ENCODE data around the gene PDE3B. TPM values are rescaled to one million over a fixed set of nuclear protein-coding genes. Genes with fewer than 3 reads are reported as not detected.

PDE3B gene
- polyA plus RNA-seq, 1 of the 3 experiments (the other 2 are of a cell fraction), result 0.26 TPM

DNA sequence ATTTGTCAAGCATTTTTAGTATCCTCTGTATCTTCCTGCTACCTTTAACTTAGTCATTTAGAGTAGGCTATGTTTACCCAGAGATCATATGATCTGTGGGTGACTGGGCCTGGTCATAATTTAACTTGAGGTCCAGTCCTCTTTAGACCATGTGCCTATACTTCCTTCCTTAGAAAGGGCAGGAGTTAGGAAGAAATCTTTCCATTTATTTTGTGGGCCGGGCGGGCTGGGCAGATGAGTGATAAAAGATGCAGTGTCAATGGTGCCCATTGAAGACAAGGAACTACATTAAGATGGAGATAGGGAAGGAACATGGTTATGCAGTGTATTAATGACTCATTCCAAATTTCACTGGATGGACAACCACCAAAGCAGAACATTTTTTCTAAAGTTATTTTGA is 30.9 kb upstream of the PDE3B start:
- H2AFZ ChIP-seq (ENCODE audit: low read depth), result no peak overlapping the region
- H3K79me2 ChIP-seq (ENCODE audit: insufficient read depth), result no peaks in the 10 kb centered on the region
- no peak overlapping the region for H3K9ac ChIP-seq
- no peak for DNase-seq
- H3K4me2 ChIP-seq, result no peak overlapping the region
- no peaks in the 10 kb centered on the region for H3F3A ChIP-seq (replicated peaks; ENCODE audit: insufficient read depth)
- no peaks in the 10 kb centered on the region for H3K9me3 ChIP-seq
- ChIA-PET CTCF (no interaction called here), POLR2A (no interaction called here)
- TF ChIP-seq EZH2phosphoT487 (IDR thresholded peaks at IDR 0.05; ENCODE audit: borderline replicate concordance, low read depth), result no peak
- TF ChIP-seq SMC3 (IDR thresholded peaks at IDR 0.05; ENCODE audit: low read depth, low read length), result no peak
- TF ChIP-seq JUND (IDR thresholded peaks at IDR 0.05), result no peak
- TF ChIP-seq NFIC (IDR thresholded peaks at IDR 0.05; ENCODE audit: borderline replicate concordance), result no peak
- TF ChIP-seq SIN3A (IDR thresholded peaks at IDR 0.05; ENCODE audit: borderline replicate concordance, low read depth, low read length), result no peak
- TF ChIP-seq TCF12 (IDR thresholded peaks at IDR 0.05), result no peak
- TF ChIP-seq RXRA (IDR thresholded peaks at IDR 0.05; ENCODE audit: borderline replicate concordance, low read depth), result no peak
- no peak for TF ChIP-seq FOXJ3 (CRISPR knock-in tag; IDR thresholded peaks at IDR 0.05)
- no peak for TF ChIP-seq YY1 (IDR thresholded peaks at IDR 0.05; ENCODE audit: low read depth)
- TF ChIP-seq, protein P1, sequence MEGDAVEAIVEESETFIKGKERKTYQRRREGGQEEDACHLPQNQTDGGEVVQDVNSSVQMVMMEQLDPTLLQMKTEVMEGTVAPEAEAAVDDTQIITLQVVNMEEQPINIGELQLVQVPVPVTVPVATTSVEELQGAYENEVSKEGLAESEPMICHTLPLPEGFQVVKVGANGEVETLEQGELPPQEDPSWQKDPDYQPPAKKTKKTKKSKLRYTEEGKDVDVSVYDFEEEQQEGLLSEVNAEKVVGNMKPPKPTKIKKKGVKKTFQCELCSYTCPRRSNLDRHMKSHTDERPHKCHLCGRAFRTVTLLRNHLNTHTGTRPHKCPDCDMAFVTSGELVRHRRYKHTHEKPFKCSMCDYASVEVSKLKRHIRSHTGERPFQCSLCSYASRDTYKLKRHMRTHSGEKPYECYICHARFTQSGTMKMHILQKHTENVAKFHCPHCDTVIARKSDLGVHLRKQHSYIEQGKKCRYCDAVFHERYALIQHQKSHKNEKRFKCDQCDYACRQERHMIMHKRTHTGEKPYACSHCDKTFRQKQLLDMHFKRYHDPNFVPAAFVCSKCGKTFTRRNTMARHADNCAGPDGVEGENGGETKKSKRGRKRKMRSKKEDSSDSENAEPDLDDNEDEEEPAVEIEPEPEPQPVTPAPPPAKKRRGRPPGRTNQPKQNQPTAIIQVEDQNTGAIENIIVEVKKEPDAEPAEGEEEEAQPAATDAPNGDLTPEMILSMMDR (IDR thresholded peaks at IDR 0.05), result no peak
- no peak for TF ChIP-seq RCOR1 (IDR thresholded peaks at IDR 0.05; ENCODE audit: low read length)
- no peak for TF ChIP-seq RAD21 (IDR thresholded peaks at IDR 0.05; ENCODE audit: low read length)
- no peak for TF ChIP-seq TEAD4 (IDR thresholded peaks at IDR 0.05; ENCODE audit: borderline replicate concordance, insufficient read depth)
- no peak for TF ChIP-seq FOXM1 (IDR thresholded peaks at IDR 0.05; ENCODE audit: low read depth)
- TF ChIP-seq ELF1 (IDR thresholded peaks at IDR 0.05), result no peak
- no peak overlapping the region for H3K27ac ChIP-seq (ENCODE audit: low read depth in 2 of 2, low read length in 1 of 2)
- WGBS (ENCODE audit: low lambda C conversion rate), result 62% methylated on average over 2 of the region's 2 CpGs
- no peaks in the 10 kb centered on the region for H3K9me2 ChIP-seq
- no peaks in the 10 kb centered on the region for H3K27me3 ChIP-seq (ENCODE audit: insufficient read depth)
- H3K4me1 ChIP-seq (ENCODE audit: control insufficient read depth in 1 of 2, insufficient read depth in 2 of 2, low read depth in 1 of 2, low read length in 1 of 2), result no peaks in the 10 kb centered on the region
- H4K20me1 ChIP-seq (ENCODE audit: insufficient read depth), result no peaks in the 10 kb centered on the region
- H3K36me3 ChIP-seq (replicated peaks in 1 of 2; ENCODE audit: control insufficient read depth in 1 of 2, insufficient read depth in 2 of 2, low read length in 1 of 2), result no peaks in the 10 kb centered on the region
- H3K4me3 ChIP-seq (ENCODE audit: low read depth in 2 of 2, low read length in 1 of 2), result no peak overlapping the region

DNA sequence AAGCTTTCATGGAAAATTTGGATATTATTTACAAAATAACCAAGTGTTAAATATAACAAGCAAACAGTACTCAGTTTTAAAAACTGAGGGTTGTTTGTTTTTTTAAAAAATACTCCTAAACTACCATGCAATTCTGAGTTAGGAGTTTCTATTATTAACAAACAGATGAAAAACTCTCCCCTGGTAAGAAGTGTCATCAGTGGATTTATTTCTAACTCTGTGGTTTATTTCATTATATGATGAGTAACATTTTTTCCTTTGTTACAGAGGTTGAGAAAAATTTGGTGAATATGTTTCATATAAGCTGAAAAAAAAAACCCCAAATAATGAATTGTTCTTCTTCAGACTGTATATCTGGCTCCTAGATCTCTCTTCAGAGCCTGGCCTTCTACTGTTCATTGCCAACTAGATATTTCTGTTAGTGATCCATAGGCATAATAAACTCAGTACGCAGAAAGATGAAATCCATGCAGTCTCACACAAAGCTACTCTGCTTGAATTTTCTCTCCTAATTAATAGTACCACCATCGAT is 29.4 kb upstream of the PDE3B start:
- H3K9me2 ChIP-seq, result no peaks in the 10 kb centered on the region
- H3K27me3 ChIP-seq (ENCODE audit: insufficient read depth), result no peaks in the 10 kb centered on the region
- CTCF ChIA-PET, result no interaction called here
- WGBS (ENCODE audit: low lambda C conversion rate), result 44% methylated on average over 2 of the region's 2 CpGs
- H3K9ac ChIP-seq, result no peak overlapping the region
- H3K79me2 ChIP-seq (ENCODE audit: insufficient read depth), result no peaks in the 10 kb centered on the region
- H3K4me2 ChIP-seq, result no peak overlapping the region
- POLR2A ChIA-PET, result no interaction called here
- H4K20me1 ChIP-seq (ENCODE audit: insufficient read depth), result no peaks in the 10 kb centered on the region
- H3K27ac ChIP-seq (ENCODE audit: low read depth in 2 of 2, low read length in 1 of 2), result no peak overlapping the region
- no peaks in the 10 kb centered on the region for H3K9me3 ChIP-seq
- no peaks in the 10 kb centered on the region for H3F3A ChIP-seq (replicated peaks; ENCODE audit: insufficient read depth)
- H3K4me3 ChIP-seq (ENCODE audit: low read depth in 2 of 2, low read length in 1 of 2), result no peak overlapping the region
- H3K36me3 ChIP-seq (replicated peaks in 1 of 2; ENCODE audit: control insufficient read depth in 1 of 2, insufficient read depth in 2 of 2, low read length in 1 of 2), result no peaks in the 10 kb centered on the region
- H3K4me1 ChIP-seq (ENCODE audit: control insufficient read depth in 1 of 2, insufficient read depth in 2 of 2, low read depth in 1 of 2, low read length in 1 of 2), result no peaks in the 10 kb centered on the region
- no peak overlapping the region for H2AFZ ChIP-seq (ENCODE audit: low read depth)
- TF ChIP-seq FOSL2 (IDR thresholded peaks at IDR 0.05; ENCODE audit: borderline replicate concordance, low read depth) (no peak), RFX5 (IDR thresholded peaks at IDR 0.05; ENCODE audit: low read length) (no peak), NFIC (IDR thresholded peaks at IDR 0.05; ENCODE audit: borderline replicate concordance) (no peak), CHD2 (IDR thresholded peaks at IDR 0.05; ENCODE audit: low read length, partially characterized antibody) (no peak), NRF1 (IDR thresholded peaks at IDR 0.05; ENCODE audit: low read depth, low read length) (no peak), RXRA (IDR thresholded peaks at IDR 0.05; ENCODE audit: borderline replicate concordance, low read depth) (no peak), EP300 (IDR thresholded peaks at IDR 0.05; ENCODE audit: borderline replicate concordance in 1 of 2, low read depth in 1 of 2, low read length in 1 of 2) (no peak)
- TF ChIP-seq, protein P2, sequence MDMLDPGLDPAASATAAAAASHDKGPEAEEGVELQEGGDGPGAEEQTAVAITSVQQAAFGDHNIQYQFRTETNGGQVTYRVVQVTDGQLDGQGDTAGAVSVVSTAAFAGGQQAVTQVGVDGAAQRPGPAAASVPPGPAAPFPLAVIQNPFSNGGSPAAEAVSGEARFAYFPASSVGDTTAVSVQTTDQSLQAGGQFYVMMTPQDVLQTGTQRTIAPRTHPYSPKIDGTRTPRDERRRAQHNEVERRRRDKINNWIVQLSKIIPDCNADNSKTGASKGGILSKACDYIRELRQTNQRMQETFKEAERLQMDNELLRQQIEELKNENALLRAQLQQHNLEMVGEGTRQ (IDR thresholded peaks at IDR 0.05; ENCODE audit: borderline replicate concordance, low read depth, low read length), result no peak
- DNase-seq, result no peak

Data from SK-N-SH (cell line).